ENCODE measurements around the gene VAV2. TPM values are rescaled to one million over a fixed set of nuclear protein-coding genes. Genes with fewer than 3 reads are reported as not detected.
A peak's percentile ranks its signal among the peaks of the same experiment; 100 is the strongest.

VAV2 gene
- total and polyA plus RNA-seq, 5 donors from 2014 or later, result 0.24 to 0.67 (median 0.37) TPM; not detected in 1

GRCh38 chr9:133740911-133741310 is 251.2 kb downstream of the VAV2 start:
- Histone ChIP-seq H3K36me3 (ENCODE audit: control insufficient read depth, insufficient read depth, low read length) (no peaks in the 10 kb centered on the region), H3K9me3 (ENCODE audit: control insufficient read depth in 2 of 2, low read length in 2 of 2) (no peaks in the 10 kb centered on the region), H3K27ac (ENCODE audit: insufficient read depth, low read length, poor library complexity, severe bottlenecking) (no peak overlapping the region), H3K27me3 (ENCODE audit: control insufficient read depth, insufficient read depth, low read length) (no peaks in the 10 kb centered on the region), H3K4me3 (ENCODE audit: low read depth, low read length) (no peak overlapping the region), H3K4me1 (ENCODE audit: control insufficient read depth, insufficient read depth, low read length, poor library complexity, severe bottlenecking) (peaks cover 14% of the 10 kb centered on the region)
- Mint-ChIP-seq H3K4me1 (peaks cover 0 to 7% (median 5%) of the 10 kb centered on the region in 4 donors), H3K4me3 (no peak overlapping the region), H3K9me3 (peaks cover 0 to 3% (median 0%) of the 10 kb centered on the region in 7 donors), H3K27ac (no peak overlapping the region), H3K36me3 (no peaks in the 10 kb centered on the region), H3K27me3 (peaks cover 6% of the 10 kb centered on the region)
- DNase-seq (no peak), ATAC-seq (ENCODE audit: low read depth in 2 of 2) (no peak)

GRCh38 chr9:133739408-133740280 is 252.5 kb downstream of the VAV2 start:
- Mint-ChIP-seq H3K36me3 (no peaks in the 10 kb centered on the region), H3K4me3 (no peak overlapping the region)

GRCh38 chr9:133738640-133739225 is 253.4 kb downstream of the VAV2 start:
- no peaks in the 10 kb centered on the region for H3K9me3 ChIP-seq (ENCODE audit: control insufficient read depth in 2 of 2, low read length in 2 of 2)
- Mint-ChIP-seq H3K4me3 (peak overlapping the region in 3 of 4 donors; percentile 22 to 63 (median 41)), H3K9me3 (no peaks in the 10 kb centered on the region), H3K27me3 (peaks cover 6% of the 10 kb centered on the region), H3K4me1 (peaks cover 0 to 10% (median 3%) of the 10 kb centered on the region in 4 donors), H3K36me3 (no peaks in the 10 kb centered on the region), H3K27ac (peak overlapping the region in 1 of 3 donors; percentile 15)
- H3K27me3 ChIP-seq (ENCODE audit: control insufficient read depth, insufficient read depth, low read length), result no peaks in the 10 kb centered on the region
- peak overlapping the region; percentile 5 for H3K27ac ChIP-seq (ENCODE audit: insufficient read depth, low read length, poor library complexity, severe bottlenecking)
- DNase-seq (no peak), ATAC-seq (ENCODE audit: low read depth in 2 of 2) (no peak)
- H3K4me3 ChIP-seq (ENCODE audit: low read depth, low read length), result no peak overlapping the region
- H3K4me1 ChIP-seq (ENCODE audit: control insufficient read depth, insufficient read depth, low read length, poor library complexity, severe bottlenecking), result peaks cover 14% of the 10 kb centered on the region
- H3K36me3 ChIP-seq (ENCODE audit: control insufficient read depth, insufficient read depth, low read length), result no peaks in the 10 kb centered on the region

More at GRCh38 chr9:133739408-133740280, 252.5 kb downstream of the VAV2 start:
- no peaks in the 10 kb centered on the region for H3K36me3 ChIP-seq (ENCODE audit: control insufficient read depth, insufficient read depth, low read length)
- H3K9me3 ChIP-seq (ENCODE audit: control insufficient read depth in 2 of 2, low read length in 2 of 2), result no peaks in the 10 kb centered on the region
- DNase-seq (no peak), ATAC-seq (ENCODE audit: low read depth in 2 of 2) (no peak)
- H3K27ac ChIP-seq (ENCODE audit: insufficient read depth, low read length, poor library complexity, severe bottlenecking), result no peak overlapping the region
- Mint-ChIP-seq H3K27me3 (no peaks in the 10 kb centered on the region), H3K4me1 (peaks cover 0 to 7% (median 3%) of the 10 kb centered on the region in 4 donors), H3K27ac (no peak overlapping the region), H3K9me3 (peaks cover 0 to 3% (median 0%) of the 10 kb centered on the region in 7 donors)
- no peak overlapping the region for H3K4me3 ChIP-seq (ENCODE audit: low read depth, low read length)
- no peaks in the 10 kb centered on the region for H3K27me3 ChIP-seq (ENCODE audit: control insufficient read depth, insufficient read depth, low read length)
- H3K4me1 ChIP-seq (ENCODE audit: control insufficient read depth, insufficient read depth, low read length, poor library complexity, severe bottlenecking), result peaks cover 14% of the 10 kb centered on the region

- no peaks in the 10 kb centered on the region for H3K36me3 ChIP-seq (ENCODE audit: control insufficient read depth, insufficient read depth, low read length)
- H3K27me3 ChIP-seq (ENCODE audit: control insufficient read depth, insufficient read depth, low read length), result no peaks in the 10 kb centered on the region
- Mint-ChIP-seq H3K9me3 (no peaks in the 10 kb centered on the region), H3K4me3 (peak within 1 kb of the TSS; percentile 22 to 68 (median 52)), H3K36me3 (no peaks in the 10 kb centered on the region), H3K4me1 (peaks cover 0 to 10% (median 3%) of the 10 kb centered on the region in 4 donors), H3K27ac (peak within 1 kb of the TSS in 1 of 3 donors; percentile 36), H3K27me3 (peaks cover 6% of the 10 kb centered on the region)
- ATAC-seq (ENCODE audit: low read depth in 2 of 2), result peak; percentile 29 to 36
- H3K4me1 ChIP-seq (ENCODE audit: control insufficient read depth, insufficient read depth, low read length, poor library complexity, severe bottlenecking), result peaks cover 14% of the 10 kb centered on the region
- H3K4me3 ChIP-seq (ENCODE audit: low read depth, low read length), result no peak within 1 kb of the TSS
- H3K9me3 ChIP-seq (ENCODE audit: control insufficient read depth in 2 of 2, low read length in 2 of 2), result no peaks in the 10 kb centered on the region
- DNase-seq, result peak; percentile 10 to 42 (median 23)
- peak within 1 kb of the TSS; percentile 5 for H3K27ac ChIP-seq (ENCODE audit: insufficient read depth, low read length, poor library complexity, severe bottlenecking)
These were observed 254.1 kb downstream of the VAV2 start, which contains the start of gene SARDH for GRCh38 chr9:133737774-133738639. SARDH (minus strand) TSS chr9:133738352; CDS start chr9:133734173, 4,179 bp downstream.

- Histone ChIP-seq H3K27me3 (ENCODE audit: control insufficient read depth, insufficient read depth, low read length) (no peaks in the 10 kb centered on the region), H3K36me3 (ENCODE audit: control insufficient read depth, insufficient read depth, low read length) (no peaks in the 10 kb centered on the region), H3K4me3 (ENCODE audit: low read depth, low read length) (no peak overlapping the region), H3K9me3 (ENCODE audit: control insufficient read depth in 2 of 2, low read length in 2 of 2) (no peaks in the 10 kb centered on the region), H3K4me1 (ENCODE audit: control insufficient read depth, insufficient read depth, low read length, poor library complexity, severe bottlenecking) (peaks cover 14% of the 10 kb centered on the region), H3K27ac (ENCODE audit: insufficient read depth, low read length, poor library complexity, severe bottlenecking) (no peak overlapping the region)
- Mint-ChIP-seq H3K4me1 (peaks cover 0 to 10% (median 3%) of the 10 kb centered on the region in 4 donors), H3K36me3 (no peaks in the 10 kb centered on the region), H3K4me3 (no peak overlapping the region), H3K9me3 (no peaks in the 10 kb centered on the region), H3K27ac (peak overlapping the region in 1 of 3 donors; percentile 36), H3K27me3 (peaks cover 6% of the 10 kb centered on the region)
- DNase-seq, result no peak
- no peak for ATAC-seq (ENCODE audit: low read depth in 2 of 2)
These were observed 254.9 kb downstream of the VAV2 start for GRCh38 chr9:133737071-133737773.

- no peaks in the 10 kb centered on the region for H3K27me3 ChIP-seq (ENCODE audit: control insufficient read depth, insufficient read depth, low read length)
- Mint-ChIP-seq H3K4me3 (no peak overlapping the region), H3K27me3 (peaks cover 6% of the 10 kb centered on the region), H3K9me3 (no peaks in the 10 kb centered on the region), H3K27ac (no peak overlapping the region), H3K4me1 (peaks cover 0 to 10% (median 3%) of the 10 kb centered on the region in 4 donors), H3K36me3 (no peaks in the 10 kb centered on the region)
- no peaks in the 10 kb centered on the region for H3K36me3 ChIP-seq (ENCODE audit: control insufficient read depth, insufficient read depth, low read length)
- no peaks in the 10 kb centered on the region for H3K9me3 ChIP-seq (ENCODE audit: control insufficient read depth in 2 of 2, low read length in 2 of 2)
- no peak overlapping the region for H3K27ac ChIP-seq (ENCODE audit: insufficient read depth, low read length, poor library complexity, severe bottlenecking)
- H3K4me3 ChIP-seq (ENCODE audit: low read depth, low read length), result no peak overlapping the region
- ATAC-seq (ENCODE audit: low read depth in 2 of 2) (no peak), DNase-seq (no peak)
- H3K4me1 ChIP-seq (ENCODE audit: control insufficient read depth, insufficient read depth, low read length, poor library complexity, severe bottlenecking), result peaks cover 14% of the 10 kb centered on the region
These were observed 256.2 kb downstream of the VAV2 start for GRCh38 chr9:133735931-133736330.

- H3K36me3 ChIP-seq (ENCODE audit: control insufficient read depth, insufficient read depth, low read length), result no peaks in the 10 kb centered on the region
- no peak for ATAC-seq (ENCODE audit: low read depth in 2 of 2)
These were observed 256.7 kb downstream of the VAV2 start for GRCh38 chr9:133735415-133735775.

More at GRCh38 chr9:133735415-133735775, 256.7 kb downstream of the VAV2 start:
- H3K27me3 ChIP-seq (ENCODE audit: control insufficient read depth, insufficient read depth, low read length), result no peaks in the 10 kb centered on the region
- Mint-ChIP-seq H3K4me3 (no peak overlapping the region), H3K27me3 (peaks cover 6% of the 10 kb centered on the region), H3K9me3 (no peaks in the 10 kb centered on the region), H3K27ac (peak overlapping the region in 1 of 3 donors; percentile 20), H3K4me1 (peaks cover 0 to 10% (median 3%) of the 10 kb centered on the region in 4 donors), H3K36me3 (no peaks in the 10 kb centered on the region)
- no peaks in the 10 kb centered on the region for H3K9me3 ChIP-seq (ENCODE audit: control insufficient read depth in 2 of 2, low read length in 2 of 2)
- H3K4me3 ChIP-seq (ENCODE audit: low read depth, low read length), result no peak overlapping the region
- H3K27ac ChIP-seq (ENCODE audit: insufficient read depth, low read length, poor library complexity, severe bottlenecking), result no peak overlapping the region
- peaks cover 14% of the 10 kb centered on the region for H3K4me1 ChIP-seq (ENCODE audit: control insufficient read depth, insufficient read depth, low read length, poor library complexity, severe bottlenecking)
- no peak for DNase-seq

Data from CD4-positive, CD25-positive, alpha-beta regulatory T cell (primary cell).